ENCODE results near the gene WNT4.

DNA sequence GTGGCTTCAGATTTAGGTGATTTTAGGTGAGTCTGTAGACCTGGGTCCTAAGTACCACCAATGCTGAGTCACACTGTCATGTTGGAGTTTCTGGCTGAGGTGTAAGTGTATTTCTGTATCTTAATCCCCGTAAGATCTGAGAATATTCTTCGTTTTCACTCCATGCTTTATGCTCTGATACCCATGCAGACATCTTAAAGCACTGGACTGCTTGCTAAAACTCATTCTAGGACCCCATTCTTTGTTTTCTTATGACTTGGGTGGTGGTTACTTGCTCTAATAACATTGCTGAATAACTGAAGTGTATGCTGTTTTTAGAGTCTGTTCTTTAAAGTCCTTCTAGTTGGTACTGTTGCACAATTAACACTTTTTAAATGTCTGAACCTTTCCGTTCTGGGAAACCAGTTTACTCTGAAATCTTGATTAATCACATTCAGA is 53.7 kb downstream of the WNT4 start:
- TF ChIP-seq, protein P1, sequence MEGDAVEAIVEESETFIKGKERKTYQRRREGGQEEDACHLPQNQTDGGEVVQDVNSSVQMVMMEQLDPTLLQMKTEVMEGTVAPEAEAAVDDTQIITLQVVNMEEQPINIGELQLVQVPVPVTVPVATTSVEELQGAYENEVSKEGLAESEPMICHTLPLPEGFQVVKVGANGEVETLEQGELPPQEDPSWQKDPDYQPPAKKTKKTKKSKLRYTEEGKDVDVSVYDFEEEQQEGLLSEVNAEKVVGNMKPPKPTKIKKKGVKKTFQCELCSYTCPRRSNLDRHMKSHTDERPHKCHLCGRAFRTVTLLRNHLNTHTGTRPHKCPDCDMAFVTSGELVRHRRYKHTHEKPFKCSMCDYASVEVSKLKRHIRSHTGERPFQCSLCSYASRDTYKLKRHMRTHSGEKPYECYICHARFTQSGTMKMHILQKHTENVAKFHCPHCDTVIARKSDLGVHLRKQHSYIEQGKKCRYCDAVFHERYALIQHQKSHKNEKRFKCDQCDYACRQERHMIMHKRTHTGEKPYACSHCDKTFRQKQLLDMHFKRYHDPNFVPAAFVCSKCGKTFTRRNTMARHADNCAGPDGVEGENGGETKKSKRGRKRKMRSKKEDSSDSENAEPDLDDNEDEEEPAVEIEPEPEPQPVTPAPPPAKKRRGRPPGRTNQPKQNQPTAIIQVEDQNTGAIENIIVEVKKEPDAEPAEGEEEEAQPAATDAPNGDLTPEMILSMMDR (IDR thresholded peaks at IDR 0.05; ENCODE audit: low read depth, low read length): no peak
- TF ChIP-seq EZH2phosphoT487 (IDR thresholded peaks at IDR 0.05; ENCODE audit: low read depth): no peak
